ENCODE measurements around the gene GCFC2. TPM values are rescaled to one million over a fixed set of nuclear protein-coding genes. Genes with fewer than 3 reads are reported as not detected.

The GCFC2 gene
- total RNA-seq, 2 donors from 2014 or later = 14.6 to 38.9 TPM

- H3K27ac ChIP-seq = no peak overlapping the region
- DNase-seq (ENCODE audit: low spot score) = no peak
- 22% methylated on average over 1 of the region's 1 CpG for WGBS
- H3K27me3 ChIP-seq (replicated peaks; ENCODE audit: insufficient read depth) = no peaks in the 10 kb centered on the region
- no peaks in the 10 kb centered on the region for H3K4me1 ChIP-seq (replicated peaks)
- TF ChIP-seq CTCF (IDR thresholded peaks at IDR 0.05) = no peak
- no peak for TF ChIP-seq POLR2A (IDR thresholded peaks at IDR 0.05)
- no peak for TF ChIP-seq POLR2AphosphoS5 (IDR thresholded peaks at IDR 0.05)
- no peaks in the 10 kb centered on the region for H3K36me3 ChIP-seq
- H3K4me3 ChIP-seq = no peak overlapping the region
- intact Hi-C loops (cut with DNase I) = no loop called here
- no peaks in the 10 kb centered on the region for H3K9me3 ChIP-seq
Measured at GRCh38 chr2:75637568-75637967, 73.1 kb downstream of the GCFC2 start.

DNA sequence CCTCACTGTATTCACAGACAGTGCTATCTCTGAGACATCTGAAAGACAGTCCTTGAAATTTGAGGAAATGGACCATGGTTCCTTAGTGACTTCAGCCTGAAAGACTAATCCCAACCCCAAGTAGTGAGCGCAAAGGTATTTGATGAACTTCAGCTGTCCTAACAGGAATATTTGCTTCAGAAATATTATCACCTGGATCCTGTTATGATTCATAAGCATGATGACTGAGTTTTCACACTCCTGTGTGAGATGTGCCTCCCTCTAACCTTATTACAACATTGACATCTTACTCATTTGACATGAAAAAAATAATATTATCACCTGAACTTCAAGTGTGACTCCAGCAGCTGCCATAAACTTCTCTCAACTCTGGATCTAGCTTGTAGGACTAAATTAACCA lies 75.8 kb downstream of the GCFC2 start:
- intact Hi-C loops (cut with DNase I) = no loop called here
- Histone ChIP-seq H3K27me3 (replicated peaks; ENCODE audit: insufficient read depth) (no peaks in the 10 kb centered on the region), H3K36me3 (no peaks in the 10 kb centered on the region), H3K9me3 (no peaks in the 10 kb centered on the region), H3K4me3 (no peak overlapping the region), H3K27ac (no peak overlapping the region), H3K4me1 (replicated peaks) (no peaks in the 10 kb centered on the region)
- 0% methylated on average over 1 of the region's 1 CpG for WGBS
- DNase-seq (ENCODE audit: low spot score) = no peak
- no peak for TF ChIP-seq CTCF (IDR thresholded peaks at IDR 0.05)
- no peak for TF ChIP-seq POLR2A (IDR thresholded peaks at IDR 0.05)
- TF ChIP-seq POLR2AphosphoS5 (IDR thresholded peaks at IDR 0.05) = no peak

GRCh38 chr2:75633620-75634019 lies 77.1 kb downstream of the GCFC2 start:
- TF ChIP-seq POLR2A (IDR thresholded peaks at IDR 0.05) (no peak), CTCF (IDR thresholded peaks at IDR 0.05) (no peak), POLR2AphosphoS5 (IDR thresholded peaks at IDR 0.05) (no peak)
- H3K9me3 ChIP-seq = no peaks in the 10 kb centered on the region
- 46% methylated on average over 3 of the region's 3 CpGs for WGBS
- no peak overlapping the region for H3K27ac ChIP-seq
- H3K27me3 ChIP-seq (replicated peaks; ENCODE audit: insufficient read depth) = no peaks in the 10 kb centered on the region
- H3K36me3 ChIP-seq = no peaks in the 10 kb centered on the region
- intact Hi-C loops (cut with DNase I) = no loop called here
- no peaks in the 10 kb centered on the region for H3K4me1 ChIP-seq (replicated peaks)
- H3K4me3 ChIP-seq = no peak overlapping the region
- DNase-seq (ENCODE audit: low spot score) = no peak

GRCh38 chr2:75632813-75633212 lies 77.9 kb downstream of the GCFC2 start:
- DNase-seq (ENCODE audit: low spot score) = no peak
- no peak for TF ChIP-seq POLR2AphosphoS5 (IDR thresholded peaks at IDR 0.05)
- TF ChIP-seq POLR2A (IDR thresholded peaks at IDR 0.05) = no peak
- TF ChIP-seq CTCF (IDR thresholded peaks at IDR 0.05) = no peak
- Histone ChIP-seq H3K27me3 (replicated peaks; ENCODE audit: insufficient read depth) (no peaks in the 10 kb centered on the region), H3K36me3 (no peaks in the 10 kb centered on the region), H3K4me3 (no peak overlapping the region), H3K27ac (no peak overlapping the region), H3K4me1 (replicated peaks) (no peaks in the 10 kb centered on the region), H3K9me3 (no peaks in the 10 kb centered on the region)
- 50% methylated on average over 1 of the region's 1 CpG for WGBS
- intact Hi-C loops (cut with DNase I) = no loop called here

DNA sequence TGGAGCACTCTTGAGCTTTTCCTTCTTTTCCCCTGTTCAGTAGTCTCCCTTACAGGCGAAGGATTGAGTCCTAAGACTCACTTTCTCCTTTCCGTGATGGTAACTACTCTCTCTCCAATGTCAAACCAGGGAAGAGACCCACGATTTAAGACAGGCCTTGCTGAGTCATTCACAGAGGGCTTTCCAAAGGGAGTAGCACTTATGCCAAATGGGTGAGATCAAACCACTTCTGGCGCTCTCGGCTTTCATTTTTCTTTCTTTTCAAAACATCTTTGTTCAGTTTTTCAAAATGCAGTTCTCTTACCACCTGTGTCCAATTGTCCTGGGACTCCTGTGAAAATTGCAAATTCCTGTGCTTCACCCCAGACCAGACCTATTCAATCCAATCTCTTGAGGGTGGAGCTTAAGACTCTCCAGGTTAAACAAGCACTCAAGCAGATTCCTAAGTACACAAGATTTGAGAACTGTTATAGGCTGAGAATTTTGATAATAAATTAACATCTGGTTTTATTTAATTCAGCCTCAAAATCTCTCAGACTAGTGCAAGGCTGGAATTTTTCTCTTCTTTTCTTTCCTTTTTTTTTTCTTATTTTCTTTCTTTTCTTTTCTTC lies 78.5 kb downstream of the GCFC2 start:
- intact Hi-C loops (cut with DNase I) = no loop called here
- WGBS = 75% methylated on average over 5 of the region's 5 CpGs
- H3K27ac ChIP-seq = no peak overlapping the region

More for the DNA sequence above, 78.5 kb downstream of the GCFC2 start:
- Histone ChIP-seq H3K36me3 (no peaks in the 10 kb centered on the region), H3K4me3 (no peak overlapping the region), H3K4me1 (replicated peaks) (no peaks in the 10 kb centered on the region), H3K27me3 (replicated peaks; ENCODE audit: insufficient read depth) (no peaks in the 10 kb centered on the region), H3K9me3 (no peaks in the 10 kb centered on the region)
- TF ChIP-seq POLR2A (IDR thresholded peaks at IDR 0.05) = no peak
- TF ChIP-seq CTCF (IDR thresholded peaks at IDR 0.05) = no peak
- no peak for TF ChIP-seq POLR2AphosphoS5 (IDR thresholded peaks at IDR 0.05)
- no peak for DNase-seq (ENCODE audit: low spot score)
